Esophagus squamous epithelium (tissue), 4 donors: ENCODE data around the gene ZFP91.
A peak's percentile ranks its signal among the peaks of the same experiment; 100 is the strongest.

Experiments used
- CTCF ChIP-seq, 6 experiments: fragments of 450-650 bp in 4 of 6; fragments of 200-600 bp in 2 of 6; sonication (generic) in 2 of 6; IDR thresholded peaks; one replicate each; pipeline ENCODE4 v1.5.1; 2016 to 2019; ENCODE audit warnings: antibody characterized with exemption in 6 of 6, mild to moderate bottlenecking in 4 of 6, moderate library complexity in 4 of 6
- POLR2A ChIP-seq, 4 donors: fragments of 450-650 bp; IDR thresholded peaks; one replicate each; pipeline ENCODE4 v1.6.1; 2017; ENCODE audit warnings: antibody characterized with exemption in 4 of 4, mild to moderate bottlenecking in 4 of 4, moderate library complexity in 3 of 4

- TF ChIP-seq CTCF (IDR thresholded peaks at IDR 0.05), result peak in 1 of 6 experiments; percentile 15
- peak in 3 of 4 donors; percentile 48 to 79 (median 75) for TF ChIP-seq POLR2A (IDR thresholded peaks at IDR 0.05)
These were observed at the start of gene ZFP91 for GRCh38 chr11:58578635-58579191.
